Erythroblast (primary cell): Measurements from ENCODE around the gene IGFBPL1.

Source experiments
- GATA1 ChIP-seq: IDR thresholded peaks from 2 replicates; pipeline ENCODE4 v1.6.1; 2011; ENCODE audit warnings: low read depth, mild to moderate bottlenecking, control low read depth, low read length, moderate library complexity
- POLR2A ChIP-seq: IDR thresholded peaks from 2 replicates; pipeline ENCODE4 v1.6.1; 2011; ENCODE audit warnings: mild to moderate bottlenecking, low read length

GRCh38 chr9:38417003-38417945 is 7.0 kb downstream of the IGFBPL1 start:
- TF ChIP-seq POLR2A (no peak), GATA1 (no peak)
